Activated CD4-positive, alpha-beta memory T cell treated with anti-CD3 and anti-CD28 coated beads for 36 hours (primary cell): ENCODE data around the gene BPHL. TPM values are rescaled to one million over a fixed set of nuclear protein-coding genes. Genes with fewer than 3 reads are reported as not detected.
"Not testable (repeated sequence)": the region's sequence is repeated elsewhere in the genome, so short reads cannot be mapped to it uniquely, and the experiment has no call there.

Experiments used
- CTCF ChIA-PET: fragments of 350-600 bp; sonication (Branson Sonifier 250); formaldehyde crosslinking; loops from one replicate; lab custom pipeline; 2021; ENCODE audit warnings: antibody characterized with exemption, inconsistent platforms; lab: Charles Lee
- POLR2A ChIA-PET: fragments of 350-600 bp; sonication (Branson Sonifier 250); formaldehyde crosslinking; loops from one replicate; lab custom pipeline; 2021; ENCODE audit warnings: antibody characterized with exemption; lab: Charles Lee
- DNase-seq: peaks from one replicate; pipeline ENCODE4 v3.0.0-alpha.2; 2020
- H3K27ac Mint-ChIP-seq: one replicate; pipeline ENCODE4 v1.8.0; 2021; ENCODE audit warnings: mixed read lengths
- H3K27me3 Mint-ChIP-seq: one replicate; pipeline ENCODE4 v1.8.0; 2021; ENCODE audit warnings: mixed read lengths
- H3K36me3 Mint-ChIP-seq: one replicate; pipeline ENCODE4 v1.8.0; 2021; ENCODE audit warnings: mixed read lengths
- H3K4me1 Mint-ChIP-seq: one replicate; pipeline ENCODE4 v1.8.0; 2021; ENCODE audit warnings: low read depth, mixed read lengths
- H3K4me3 Mint-ChIP-seq: one replicate; pipeline ENCODE4 v1.8.0; 2021; ENCODE audit warnings: mild to moderate bottlenecking, mixed read lengths
- H3K9me3 Mint-ChIP-seq: one replicate; pipeline ENCODE4 v1.8.0; 2021; ENCODE audit warnings: mixed read lengths
- intact Hi-C: fragments of 100-400 bp; cut with micrococcal nuclease; formaldehyde crosslinking; loops from one replicate; pipeline ENCODE4 v1.15.1; 2023
- total RNA-seq, 2 experiments: library from RNA; stranded (reverse); gene quantifications; one replicate each; pipeline ENCODE4 v1.2.3, GENCODE V29; 2021

The BPHL gene
- total RNA-seq, 2 experiments from 2014 or later: 10.1 to 11.4 TPM

DNA sequence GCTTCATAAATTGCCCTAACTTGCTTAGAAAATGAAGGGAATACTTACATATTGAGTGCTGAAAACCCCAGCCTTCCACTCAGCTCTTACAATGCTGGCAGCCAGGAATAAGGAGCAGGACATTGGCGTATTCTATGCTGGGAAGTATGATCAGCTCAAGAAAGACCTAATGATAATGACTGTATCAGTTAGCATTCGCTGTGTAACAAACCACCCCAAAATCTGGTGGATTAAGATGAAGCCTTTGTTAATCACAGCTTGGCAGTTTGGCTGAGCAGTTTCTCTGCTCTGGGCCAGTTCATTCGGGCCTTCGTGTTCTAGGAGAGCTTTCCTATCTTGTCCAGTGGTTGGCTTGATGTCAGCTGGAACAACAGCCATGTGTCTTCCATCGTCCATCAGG is 72.3 kb downstream of the BPHL start:
- H3K36me3 Mint-ChIP-seq: no peaks in the 10 kb centered on the region
- H3K27ac Mint-ChIP-seq: no peak overlapping the region
- POLR2A ChIA-PET: interaction anchor here (0.7 kb wide), 1 partner anchor 18 kb away, joined by 3 read pairs; no protein-coding TSS in a partner anchor
- no peaks in the 10 kb centered on the region for H3K9me3 Mint-ChIP-seq
- no peaks in the 10 kb centered on the region for H3K4me1 Mint-ChIP-seq
- intact Hi-C loops: no loop called here
- H3K4me3 Mint-ChIP-seq: no peak overlapping the region
- CTCF ChIA-PET: interaction anchor here (1.4 kb wide), 1 partner anchor 61 kb away, joined by 3 read pairs; no protein-coding TSS in a partner anchor
- DNase-seq: no peak
- peaks cover 5% of the 10 kb centered on the region for H3K27me3 Mint-ChIP-seq

DNA sequence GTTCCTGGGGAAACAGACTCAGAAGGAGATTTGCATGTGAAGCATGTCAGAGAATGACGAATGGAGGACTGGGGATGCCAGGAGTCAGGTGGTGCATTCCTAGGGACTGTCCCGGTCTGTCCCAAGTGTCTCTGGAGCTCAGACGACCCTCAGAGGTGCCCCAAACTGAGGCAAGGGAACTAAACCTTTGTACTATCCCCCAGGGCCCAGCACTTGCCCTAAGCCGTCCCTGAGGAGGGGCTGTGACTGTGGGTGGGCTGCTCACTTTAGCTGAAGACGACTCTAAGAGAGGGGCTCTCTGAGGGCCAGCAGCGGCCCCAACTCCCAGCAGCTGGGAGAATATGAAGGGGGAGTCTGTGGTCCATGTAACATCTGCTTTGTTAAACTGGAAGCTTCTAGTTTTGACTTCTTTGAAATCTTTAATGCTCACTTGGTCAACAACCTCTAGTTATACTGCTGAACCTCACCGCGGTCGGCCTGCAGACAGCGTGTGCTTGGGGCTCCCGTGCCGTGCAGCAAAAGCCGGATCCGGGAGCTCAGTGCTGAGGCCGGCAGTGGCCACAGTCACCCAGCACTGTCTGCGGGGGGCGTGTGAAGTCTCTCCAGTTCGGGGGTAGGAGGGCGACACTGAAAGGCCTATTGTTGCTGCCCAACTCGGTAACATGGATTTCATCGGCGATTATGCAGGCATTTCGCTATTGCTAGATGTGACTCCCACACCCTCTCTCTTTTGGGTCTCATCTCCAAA is 74.8 kb downstream of the BPHL start:
- Mint-ChIP-seq H3K4me1 (no peaks in the 10 kb centered on the region), H3K4me3 (no peak overlapping the region), H3K27me3 (peaks cover 2% of the 10 kb centered on the region), H3K36me3 (no peaks in the 10 kb centered on the region), H3K9me3 (no peaks in the 10 kb centered on the region), H3K27ac (no peak overlapping the region)
- no peak for DNase-seq
- intact Hi-C loops: no loop called here
- ChIA-PET POLR2A (no interaction called here), CTCF (interaction anchor here (1.2 kb wide), 1 partner anchor 69 kb away, joined by 3 read pairs; no protein-coding TSS in a partner anchor)

DNA sequence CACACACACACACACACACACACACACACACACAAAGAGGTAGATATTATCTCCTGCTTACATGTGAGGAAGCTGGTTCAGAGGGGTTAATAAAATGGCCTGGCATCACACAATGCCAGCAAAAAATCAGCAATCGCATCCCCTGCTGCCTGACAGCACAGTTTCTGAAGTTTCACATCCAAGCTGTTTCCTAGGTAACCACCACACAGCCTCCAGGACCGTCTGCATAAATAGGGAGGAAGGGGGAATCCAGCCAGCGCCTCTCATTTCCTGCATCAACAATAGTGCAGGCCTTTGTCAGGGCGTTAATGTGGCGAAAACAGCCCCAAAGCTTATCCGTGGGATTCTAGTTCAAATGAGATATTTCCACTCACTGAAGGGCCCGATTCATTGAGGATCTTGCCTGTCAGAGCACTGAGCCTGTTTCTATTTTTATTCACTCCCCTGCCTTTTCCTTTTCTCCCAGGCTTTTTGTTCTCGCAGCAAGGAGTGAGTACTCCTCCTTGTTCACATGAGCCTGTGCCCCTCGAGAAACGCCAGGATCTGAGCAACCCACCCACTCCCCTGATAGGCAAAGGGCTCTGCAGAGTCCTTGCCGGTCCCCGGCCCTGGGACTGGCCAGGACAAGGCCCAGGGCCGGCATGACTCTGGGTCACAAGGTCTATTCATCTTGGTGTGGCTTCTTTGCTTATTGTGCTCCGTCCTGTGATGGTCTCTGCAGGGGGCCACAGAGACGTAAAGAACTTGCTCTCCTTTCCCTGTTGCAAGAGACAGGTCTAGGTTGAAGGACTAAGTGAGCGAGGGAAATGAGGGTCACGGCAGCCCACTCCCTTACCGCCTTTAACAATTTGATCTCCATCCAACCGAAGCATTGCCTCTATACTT is 76.3 kb downstream of the BPHL start:
- intact Hi-C loops: no loop called here
- CTCF ChIA-PET: interaction anchor here (0.7 to 1.2 kb wide), 3 partner anchors 14 to 57 kb away, joined by 3 to 4 read pairs (median 3); no protein-coding TSS in a partner anchor
- Mint-ChIP-seq H3K27me3 (peaks cover 4% of the 10 kb centered on the region), H3K9me3 (no peaks in the 10 kb centered on the region), H3K4me3 (no peak overlapping the region), H3K27ac (no peak overlapping the region), H3K4me1 (no peaks in the 10 kb centered on the region), H3K36me3 (no peaks in the 10 kb centered on the region)
- peak; percentile 51 for DNase-seq
- POLR2A ChIA-PET: interaction anchor here (1.0 kb wide), 1 partner anchor 13 kb away, joined by 3 read pairs; no protein-coding TSS in a partner anchor

DNA sequence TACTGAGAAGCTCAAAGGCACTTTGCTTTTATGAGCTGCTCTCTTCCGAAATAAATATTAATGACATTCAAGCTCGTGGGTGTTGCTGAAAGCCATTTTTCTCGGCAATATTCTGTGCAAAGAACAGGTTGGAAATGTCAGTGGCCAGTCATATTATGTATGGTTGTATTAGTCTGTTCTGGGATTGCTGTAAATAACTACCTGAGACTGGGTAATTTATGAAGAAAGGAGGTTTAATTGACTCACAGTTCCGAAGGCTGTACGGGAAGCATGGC is 76.8 kb downstream of the BPHL start:
- Mint-ChIP-seq H3K9me3 (no peaks in the 10 kb centered on the region), H3K36me3 (no peaks in the 10 kb centered on the region), H3K4me1 (no peaks in the 10 kb centered on the region), H3K27me3 (peaks cover 4% of the 10 kb centered on the region), H3K27ac (no peak overlapping the region), H3K4me3 (no peak overlapping the region)
- no peak for DNase-seq
- ChIA-PET POLR2A (no interaction called here), CTCF (interaction anchor here (1.2 kb wide), 1 partner anchor 56 kb away, joined by 4 read pairs; no protein-coding TSS in a partner anchor)
- intact Hi-C loops: no loop called here

DNA sequence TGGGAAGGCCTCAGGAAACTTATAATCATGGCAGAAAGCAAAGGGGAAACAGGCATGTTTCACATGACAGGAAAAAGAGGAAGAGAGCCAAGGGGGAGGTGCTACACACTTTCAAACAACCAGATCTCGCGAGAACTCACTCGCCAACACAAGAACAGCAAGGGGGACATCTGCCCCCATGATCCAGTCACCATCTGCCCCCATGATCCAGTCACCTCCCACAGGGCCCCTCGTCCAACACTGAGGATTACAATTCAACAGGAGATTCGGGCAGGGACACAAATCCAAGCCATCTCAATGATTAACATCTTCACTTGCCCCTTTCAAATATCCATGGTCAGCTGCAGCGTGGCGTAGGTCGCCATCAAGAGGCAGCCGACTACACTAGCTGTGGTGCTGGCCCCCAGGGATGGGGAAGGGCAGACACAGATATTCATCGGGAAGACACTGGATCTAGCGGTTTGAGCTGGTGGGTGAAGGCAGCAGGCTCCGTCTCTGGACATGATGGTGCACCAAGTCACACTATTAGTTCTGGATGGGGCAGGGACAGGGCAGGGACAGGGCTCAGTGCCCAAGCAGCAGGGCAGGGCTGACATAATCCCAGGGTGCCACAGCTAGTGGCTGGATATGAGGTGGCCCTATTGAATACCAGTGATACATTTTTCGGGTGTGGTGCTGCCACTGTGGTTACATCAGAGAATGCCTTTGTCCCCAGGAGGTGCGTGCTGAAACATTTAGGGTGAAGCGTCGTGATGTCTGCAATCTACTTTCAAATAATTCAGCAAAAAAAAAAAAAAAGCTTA is 77.4 kb downstream of the BPHL start:
- no peaks in the 10 kb centered on the region for H3K4me1 Mint-ChIP-seq
- DNase-seq: peak; percentile 18
- intact Hi-C loops: no loop called here

DNA sequence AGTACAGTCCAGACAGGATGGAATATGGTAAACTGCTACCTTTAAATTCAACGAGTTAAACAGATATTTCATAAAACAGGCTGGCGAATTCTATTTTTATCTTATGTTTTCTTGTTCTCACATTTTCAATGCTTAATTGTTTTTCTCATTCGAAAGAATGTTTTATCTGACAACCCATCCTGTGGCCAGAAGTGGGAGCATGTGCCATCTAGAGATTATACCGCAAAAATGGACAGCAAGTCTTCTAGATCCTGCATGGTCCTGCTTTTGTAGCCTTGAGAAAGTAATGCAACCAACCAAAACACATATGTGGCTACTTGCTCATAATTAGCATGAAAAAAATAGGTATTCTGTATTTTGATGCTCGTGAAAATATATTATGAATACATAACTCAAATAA is 78.3 kb downstream of the BPHL start:
- Mint-ChIP-seq H3K36me3 (no peaks in the 10 kb centered on the region), H3K4me3 (no peak overlapping the region), H3K9me3 (no peaks in the 10 kb centered on the region), H3K4me1 (no peaks in the 10 kb centered on the region), H3K27me3 (peaks cover 7% of the 10 kb centered on the region), H3K27ac (no peak overlapping the region)
- ChIA-PET CTCF (no interaction called here), POLR2A (no interaction called here)
- no peak for DNase-seq
- intact Hi-C loops: no loop called here

More for the DNA sequence above, 77.4 kb downstream of the BPHL start:
- Mint-ChIP-seq H3K36me3 (no peaks in the 10 kb centered on the region), H3K27me3 (peaks cover 7% of the 10 kb centered on the region), H3K4me3 (no peak overlapping the region), H3K9me3 (no peaks in the 10 kb centered on the region), H3K27ac (no peak overlapping the region)
- CTCF ChIA-PET: no interaction called here
- POLR2A ChIA-PET: no interaction called here

DNA sequence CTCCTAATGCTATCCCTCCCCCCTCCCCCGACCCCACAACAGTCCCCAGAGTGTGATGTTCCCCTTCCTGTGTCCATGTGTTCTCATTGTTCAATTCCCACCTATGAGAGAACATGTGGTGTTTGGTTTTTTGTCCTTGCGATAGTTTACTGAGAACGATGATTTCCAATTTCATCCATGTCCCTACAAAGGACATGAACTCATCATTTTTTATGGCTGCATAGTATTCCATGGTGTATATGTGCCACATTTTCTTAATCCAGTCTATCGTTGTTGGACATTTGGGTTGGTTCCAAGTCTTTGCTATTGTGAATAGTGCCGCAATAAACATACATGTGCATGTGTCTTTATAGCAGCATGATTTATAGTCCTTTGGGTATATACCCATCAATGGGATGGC is 79.2 kb downstream of the BPHL start:
- H3K27ac Mint-ChIP-seq, POLR2A ChIA-PET, intact Hi-C loops, H3K9me3 Mint-ChIP-seq, H3K27me3 Mint-ChIP-seq, H3K36me3 Mint-ChIP-seq, DNase-seq, H3K4me1 Mint-ChIP-seq, CTCF ChIA-PET, H3K4me3 Mint-ChIP-seq: not testable (repeated sequence)

DNA sequence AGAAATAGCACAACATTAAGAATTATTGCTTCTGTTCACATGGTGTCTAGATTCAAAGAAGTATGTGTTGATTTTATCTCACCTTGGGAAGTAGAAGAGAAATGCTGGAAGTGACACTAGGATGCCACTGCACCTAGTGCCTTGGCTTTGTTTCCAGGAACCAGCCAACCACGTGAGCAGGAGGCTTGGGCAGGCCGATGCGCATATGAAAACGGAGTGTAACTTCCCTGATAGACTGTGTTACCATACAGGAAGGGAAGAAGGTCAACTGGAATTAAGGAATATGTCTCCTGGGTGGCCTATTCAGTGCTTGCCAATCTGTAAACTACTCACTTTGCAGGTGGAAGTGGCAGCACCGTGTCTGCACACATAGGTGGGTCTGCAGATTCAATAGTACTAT is 80.9 kb downstream of the BPHL start:
- H3K9me3 Mint-ChIP-seq: no peaks in the 10 kb centered on the region
- DNase-seq: no peak
- no peaks in the 10 kb centered on the region for H3K4me1 Mint-ChIP-seq
- no peak overlapping the region for H3K27ac Mint-ChIP-seq
- H3K4me3 Mint-ChIP-seq: no peak overlapping the region
- ChIA-PET CTCF (no interaction called here), POLR2A (no interaction called here)
- intact Hi-C loops: no loop called here
- H3K27me3 Mint-ChIP-seq: peaks cover 17% of the 10 kb centered on the region
- H3K36me3 Mint-ChIP-seq: no peaks in the 10 kb centered on the region

DNA sequence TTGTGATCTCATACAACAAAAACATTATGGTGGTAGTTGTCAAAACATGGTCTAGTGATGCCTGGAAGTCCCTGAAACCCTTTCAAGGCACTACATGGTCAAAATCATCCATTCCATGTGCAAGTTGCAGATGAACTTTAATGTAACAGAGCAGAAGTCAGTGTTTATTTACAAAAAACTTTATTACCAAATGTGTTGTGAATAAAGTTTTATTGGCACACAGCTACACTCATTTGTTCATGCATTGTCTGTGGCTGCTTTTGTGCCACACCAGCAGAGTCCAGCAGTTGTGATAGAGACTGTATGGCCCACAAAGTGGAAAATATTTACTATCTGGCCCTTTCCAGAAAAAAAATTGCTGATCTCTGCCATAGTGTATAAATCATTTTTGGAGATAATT is 82.2 kb downstream of the BPHL start:
- Mint-ChIP-seq H3K36me3 (no peaks in the 10 kb centered on the region), H3K27ac (no peak overlapping the region), H3K27me3 (peaks cover 21% of the 10 kb centered on the region), H3K9me3 (no peaks in the 10 kb centered on the region), H3K4me1 (peaks cover under 1% of the 10 kb centered on the region), H3K4me3 (no peak overlapping the region)
- intact Hi-C loops: no loop called here
- DNase-seq: no peak
- ChIA-PET POLR2A (interaction anchor here (0.7 kb wide), 1 partner anchor 16 kb away, joined by 3 read pairs; no protein-coding TSS in a partner anchor), CTCF (no interaction called here)

DNA sequence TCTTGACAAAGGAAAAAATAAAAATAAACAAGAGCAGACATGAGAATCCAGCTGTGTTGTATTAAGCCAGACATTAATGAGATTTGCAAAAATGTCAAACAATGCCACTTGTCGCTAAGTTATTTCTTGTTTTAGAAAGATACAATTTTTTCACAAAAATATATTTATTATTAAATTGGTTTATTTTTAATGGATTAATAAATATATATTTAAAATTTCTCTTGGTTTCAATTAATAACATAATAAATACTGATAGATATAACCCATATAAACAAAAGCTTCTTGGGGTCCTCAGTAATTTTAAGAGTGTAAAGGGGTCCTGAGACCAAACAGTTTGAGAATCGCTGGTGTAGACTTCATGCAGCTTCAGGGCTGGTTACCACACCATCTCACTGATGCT is 82.9 kb downstream of the BPHL start:
- Mint-ChIP-seq H3K9me3 (no peaks in the 10 kb centered on the region), H3K27me3 (peaks cover 27% of the 10 kb centered on the region), H3K27ac (no peak overlapping the region), H3K36me3 (no peaks in the 10 kb centered on the region), H3K4me3 (no peak overlapping the region), H3K4me1 (peaks cover 5% of the 10 kb centered on the region)
- no peak for DNase-seq
- intact Hi-C loops: no loop called here
- ChIA-PET CTCF (no interaction called here), POLR2A (no interaction called here)
